WTC11 (cell line): Measurements from ENCODE around the gene BNC2. TPM values are rescaled to one million over a fixed set of nuclear protein-coding genes. Genes with fewer than 3 reads are reported as not detected.

Source experiments
- ATAC-seq: fragments of 200-7000 bp; cut with Tn5 transposase; 2 replicates; pipeline ENCODE4 v1.10.0; 2021; ENCODE audit warnings: mild to moderate bottlenecking, moderate library complexity
- CTCF ChIA-PET: fragments of 300-600 bp; sonication (Branson Sonifier 250); formaldehyde crosslinking; loops from one replicate; lab custom pipeline; 2021; ENCODE audit warnings: antibody characterized with exemption; lab: Charles Lee
- POLR2A ChIA-PET: fragments of 350-600 bp; sonication (Branson Sonifier 250); formaldehyde crosslinking; loops from one replicate; lab custom pipeline; 2021; ENCODE audit warnings: antibody characterized with exemption; lab: Charles Lee
- DNase-seq: peaks from one replicate; pipeline ENCODE4 v3.0.0; 2021; ENCODE audit warnings: low spot score
- H3K27ac Mint-ChIP-seq: 2 replicates; pipeline ENCODE4 v1.8.0; 2021; ENCODE audit warnings: mixed read lengths
- H3K27me3 Mint-ChIP-seq: 2 replicates; pipeline ENCODE4 v1.8.0; 2021; ENCODE audit warnings: low read depth, mild to moderate bottlenecking, moderate library complexity, mixed read lengths
- H3K36me3 Mint-ChIP-seq: 2 replicates; pipeline ENCODE4 v1.8.0; 2021; ENCODE audit warnings: mixed read lengths
- H3K4me1 Mint-ChIP-seq: 2 replicates; pipeline ENCODE4 v1.8.0; 2022; ENCODE audit warnings: mixed read lengths
- H3K4me3 Mint-ChIP-seq: 2 replicates; pipeline ENCODE4 v1.8.0; 2021; ENCODE audit warnings: mild to moderate bottlenecking, moderate library complexity, mixed read lengths
- H3K9me3 Mint-ChIP-seq: 2 replicates; pipeline ENCODE4 v1.8.0; 2021; ENCODE audit warnings: mixed read lengths
- ATF2 ChIP-seq: sonication (generic); formaldehyde crosslinking; IDR thresholded peaks from 2 replicates; pipeline ENCODE4 v1.8.1; 2022; ENCODE audit warnings: low read depth, missing genetic modification reagents, borderline replicate concordance
- ELF4 ChIP-seq: sonication (generic); formaldehyde crosslinking; IDR thresholded peaks from 2 replicates; pipeline ENCODE4 v1.8.1; 2022; ENCODE audit warnings: low read depth, mild to moderate bottlenecking, moderate library complexity, missing genetic modification reagents
- ETV6 ChIP-seq: sonication (generic); formaldehyde crosslinking; IDR thresholded peaks from 2 replicates; pipeline ENCODE4 v1.8.1; 2022; ENCODE audit warnings: mild to moderate bottlenecking, missing genetic modification reagents
- FOXJ3 ChIP-seq: sonication (generic); formaldehyde crosslinking; IDR thresholded peaks from 2 replicates; pipeline ENCODE4 v1.9.0; 2021; ENCODE audit warnings: missing genetic modification reagents, mild to moderate bottlenecking, borderline replicate concordance
- FOXK1 ChIP-seq: sonication (generic); formaldehyde crosslinking; IDR thresholded peaks from 2 replicates; pipeline ENCODE4 v1.8.0; 2022; ENCODE audit warnings: mild to moderate bottlenecking, moderate library complexity, missing genetic modification reagents
- NFYB ChIP-seq: sonication (generic); formaldehyde crosslinking; conservative IDR thresholded peaks from 2 replicates; pipeline ENCODE4 v1.8.0; 2022; ENCODE audit warnings: low read depth, missing genetic modification reagents
- NR2C2 ChIP-seq: sonication (generic); formaldehyde crosslinking; IDR thresholded peaks from 2 replicates; pipeline ENCODE4 v1.8.0; 2022; ENCODE audit warnings: mild to moderate bottlenecking, missing genetic modification reagents
- PRRX2 ChIP-seq: fragments of 250-450 bp; sonication (Bioruptor Pico); IDR thresholded peaks from 2 replicates; pipeline ENCODE4 v1.8.0; 2021; ENCODE audit warnings: mild to moderate bottlenecking
- SMAD3 ChIP-seq: sonication (generic); formaldehyde crosslinking; IDR thresholded peaks from 2 replicates; pipeline ENCODE4 v1.8.0; 2022; ENCODE audit warnings: missing genetic modification reagents, mild to moderate bottlenecking, borderline replicate concordance
- SOX15 ChIP-seq: fragments of 250-450 bp; sonication (Bioruptor Pico); IDR thresholded peaks from 2 replicates; pipeline ENCODE4 v1.9.0; 2021; ENCODE audit warnings: mild to moderate bottlenecking
- SP1 ChIP-seq: sonication (generic); formaldehyde crosslinking; conservative IDR thresholded peaks from 2 replicates; pipeline ENCODE4 v1.8.1; 2022; ENCODE audit warnings: missing genetic modification reagents
- ZNF121 ChIP-seq: sonication (generic); formaldehyde crosslinking; IDR thresholded peaks from 2 replicates; pipeline ENCODE4 v1.8.0; 2023; ENCODE audit warnings: missing genetic modification reagents
- ZNF317 ChIP-seq: sonication (generic); formaldehyde crosslinking; IDR thresholded peaks from 2 replicates; pipeline ENCODE4 v1.8.1; 2023; ENCODE audit warnings: low read depth, mild to moderate bottlenecking, moderate library complexity, missing genetic modification reagents, borderline replicate concordance
- ZNF416 ChIP-seq: fragments of 250-450 bp; sonication (Bioruptor Pico); IDR thresholded peaks from 2 replicates; pipeline ENCODE4 v1.9.0; 2021; ENCODE audit warnings: mild to moderate bottlenecking, inconsistent platforms
- total RNA-seq: library from RNA; stranded (reverse); gene quantifications from 3 replicates; pipeline ENCODE4 v1.2.3, GENCODE V29; 2021
- TF ChIP-seq, protein P1 (sequence below): sonication (generic); formaldehyde crosslinking; IDR thresholded peaks from 2 replicates; pipeline ENCODE4 v1.8.1; 2022; ENCODE audit warnings: mild to moderate bottlenecking, missing genetic modification reagents, moderate library complexity, borderline replicate concordance
- TF ChIP-seq, protein P2 (sequence below): sonication (generic); formaldehyde crosslinking; conservative IDR thresholded peaks from 2 replicates; pipeline ENCODE4 v1.8.1; 2022; ENCODE audit warnings: mild to moderate bottlenecking, missing genetic modification reagents
- TF ChIP-seq, protein P3 (sequence below): fragments of 250-450 bp; sonication (Bioruptor Pico); IDR thresholded peaks from 2 replicates; pipeline ENCODE4 v1.9.0; 2021; ENCODE audit warnings: mild to moderate bottlenecking
- TF ChIP-seq, protein P4 (sequence below): sonication (generic); formaldehyde crosslinking; IDR thresholded peaks from 2 replicates; pipeline ENCODE4 v1.8.0; 2022; ENCODE audit warnings: missing genetic modification reagents
- TF ChIP-seq, protein P5 (sequence below): fragments of 250-450 bp; sonication (Bioruptor Pico); IDR thresholded peaks from 2 replicates; pipeline ENCODE4 v1.9.0; 2021; ENCODE audit warnings: mild to moderate bottlenecking, borderline replicate concordance

Gene BNC2
- total RNA-seq, 1 experiment from 2014 or later, result 33.3 TPM

- Mint-ChIP-seq H3K9me3 (no peaks in the 10 kb centered on the region), H3K4me3 (no peak overlapping the region), H3K27ac (peak overlapping the region; percentile 61; the same call in 1 of the 2 replicates), H3K36me3 (no peaks in the 10 kb centered on the region)
- DNase-seq (no peak), ATAC-seq (no peak)
- TF ChIP-seq ETV6 (CRISPR knock-in tag), result no peak
- no peak for TF ChIP-seq ZNF317 (CRISPR knock-in tag)
- no peak for TF ChIP-seq PRRX2 (CRISPR knock-in tag)
- TF ChIP-seq, all 79 proteins: peak for 0
- CTCF ChIA-PET, result no interaction called here
- H3K4me1 Mint-ChIP-seq, result peaks cover 55% of the 10 kb centered on the region
- no peaks in the 10 kb centered on the region for H3K27me3 Mint-ChIP-seq
- POLR2A ChIA-PET, result no interaction called here
Observed at GRCh38 chr9:16613605-16614004, 256.9 kb downstream of the BNC2 start.

DNA sequence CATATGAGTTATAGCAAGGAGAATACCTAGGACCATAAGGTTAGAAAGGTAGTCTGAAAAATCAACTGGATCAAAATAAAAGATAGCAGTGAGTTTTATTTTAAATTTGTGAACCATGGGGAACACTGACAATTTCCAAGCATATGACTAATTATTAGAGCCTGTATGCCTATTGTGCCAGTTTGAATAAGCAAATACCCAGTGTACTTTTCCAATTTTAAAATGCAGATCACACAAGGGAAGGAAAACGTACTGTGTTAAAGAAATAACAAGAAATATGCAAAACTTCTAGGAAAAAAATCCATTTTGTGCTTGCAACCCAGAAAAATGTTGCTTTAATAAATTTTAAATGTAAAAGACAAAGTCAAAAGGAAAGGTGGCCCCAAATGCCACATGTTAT lies 257.4 kb downstream of the BNC2 start:
- Mint-ChIP-seq H3K4me3 (no peak overlapping the region), H3K36me3 (no peaks in the 10 kb centered on the region), H3K27ac (no peak overlapping the region), H3K9me3 (no peaks in the 10 kb centered on the region), H3K4me1 (peaks cover 54% of the 10 kb centered on the region), H3K27me3 (no peaks in the 10 kb centered on the region)
- ATAC-seq, result no peak
- ChIA-PET POLR2A (no interaction called here), CTCF (no interaction called here)
- TF ChIP-seq, protein P1, sequence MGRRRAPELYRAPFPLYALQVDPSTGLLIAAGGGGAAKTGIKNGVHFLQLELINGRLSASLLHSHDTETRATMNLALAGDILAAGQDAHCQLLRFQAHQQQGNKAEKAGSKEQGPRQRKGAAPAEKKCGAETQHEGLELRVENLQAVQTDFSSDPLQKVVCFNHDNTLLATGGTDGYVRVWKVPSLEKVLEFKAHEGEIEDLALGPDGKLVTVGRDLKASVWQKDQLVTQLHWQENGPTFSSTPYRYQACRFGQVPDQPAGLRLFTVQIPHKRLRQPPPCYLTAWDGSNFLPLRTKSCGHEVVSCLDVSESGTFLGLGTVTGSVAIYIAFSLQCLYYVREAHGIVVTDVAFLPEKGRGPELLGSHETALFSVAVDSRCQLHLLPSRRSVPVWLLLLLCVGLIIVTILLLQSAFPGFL (CRISPR knock-in tag), result no peak
- TF ChIP-seq SMAD3 (CRISPR knock-in tag) (no peak), ZNF121 (CRISPR knock-in tag) (no peak), NR2C2 (CRISPR knock-in tag) (no peak), SP1 (CRISPR knock-in tag) (no peak), SOX15 (no peak), NFYB (no peak), ZNF416 (no peak), ELF4 (CRISPR knock-in tag) (no peak), FOXJ3 (no peak), FOXK1 (CRISPR knock-in tag) (no peak), ZNF317 (CRISPR knock-in tag) (no peak), ATF2 (CRISPR knock-in tag) (no peak)
- TF ChIP-seq, protein P2, sequence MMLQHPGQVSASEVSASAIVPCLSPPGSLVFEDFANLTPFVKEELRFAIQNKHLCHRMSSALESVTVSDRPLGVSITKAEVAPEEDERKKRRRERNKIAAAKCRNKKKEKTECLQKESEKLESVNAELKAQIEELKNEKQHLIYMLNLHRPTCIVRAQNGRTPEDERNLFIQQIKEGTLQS (CRISPR knock-in tag), result no peak
- TF ChIP-seq, protein P3, sequence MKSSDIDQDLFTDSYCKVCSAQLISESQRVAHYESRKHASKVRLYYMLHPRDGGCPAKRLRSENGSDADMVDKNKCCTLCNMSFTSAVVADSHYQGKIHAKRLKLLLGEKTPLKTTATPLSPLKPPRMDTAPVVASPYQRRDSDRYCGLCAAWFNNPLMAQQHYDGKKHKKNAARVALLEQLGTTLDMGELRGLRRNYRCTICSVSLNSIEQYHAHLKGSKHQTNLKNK (CRISPR knock-in tag), result no peak
- TF ChIP-seq, protein P4, sequence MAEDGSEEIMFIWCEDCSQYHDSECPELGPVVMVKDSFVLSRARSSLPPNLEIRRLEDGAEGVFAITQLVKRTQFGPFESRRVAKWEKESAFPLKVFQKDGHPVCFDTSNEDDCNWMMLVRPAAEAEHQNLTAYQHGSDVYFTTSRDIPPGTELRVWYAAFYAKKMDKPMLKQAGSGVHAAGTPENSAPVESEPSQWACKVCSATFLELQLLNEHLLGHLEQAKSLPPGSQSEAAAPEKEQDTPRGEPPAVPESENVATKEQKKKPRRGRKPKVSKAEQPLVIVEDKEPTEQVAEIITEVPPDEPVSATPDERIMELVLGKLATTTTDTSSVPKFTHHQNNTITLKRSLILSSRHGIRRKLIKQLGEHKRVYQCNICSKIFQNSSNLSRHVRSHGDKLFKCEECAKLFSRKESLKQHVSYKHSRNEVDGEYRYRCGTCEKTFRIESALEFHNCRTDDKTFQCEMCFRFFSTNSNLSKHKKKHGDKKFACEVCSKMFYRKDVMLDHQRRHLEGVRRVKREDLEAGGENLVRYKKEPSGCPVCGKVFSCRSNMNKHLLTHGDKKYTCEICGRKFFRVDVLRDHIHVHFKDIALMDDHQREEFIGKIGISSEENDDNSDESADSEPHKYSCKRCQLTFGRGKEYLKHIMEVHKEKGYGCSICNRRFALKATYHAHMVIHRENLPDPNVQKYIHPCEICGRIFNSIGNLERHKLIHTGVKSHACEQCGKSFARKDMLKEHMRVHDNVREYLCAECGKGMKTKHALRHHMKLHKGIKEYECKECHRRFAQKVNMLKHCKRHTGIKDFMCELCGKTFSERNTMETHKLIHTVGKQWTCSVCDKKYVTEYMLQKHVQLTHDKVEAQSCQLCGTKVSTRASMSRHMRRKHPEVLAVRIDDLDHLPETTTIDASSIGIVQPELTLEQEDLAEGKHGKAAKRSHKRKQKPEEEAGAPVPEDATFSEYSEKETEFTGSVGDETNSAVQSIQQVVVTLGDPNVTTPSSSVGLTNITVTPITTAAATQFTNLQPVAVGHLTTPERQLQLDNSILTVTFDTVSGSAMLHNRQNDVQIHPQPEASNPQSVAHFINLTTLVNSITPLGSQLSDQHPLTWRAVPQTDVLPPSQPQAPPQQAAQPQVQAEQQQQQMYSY (CRISPR knock-in tag), result no peak
- TF ChIP-seq, protein P5, sequence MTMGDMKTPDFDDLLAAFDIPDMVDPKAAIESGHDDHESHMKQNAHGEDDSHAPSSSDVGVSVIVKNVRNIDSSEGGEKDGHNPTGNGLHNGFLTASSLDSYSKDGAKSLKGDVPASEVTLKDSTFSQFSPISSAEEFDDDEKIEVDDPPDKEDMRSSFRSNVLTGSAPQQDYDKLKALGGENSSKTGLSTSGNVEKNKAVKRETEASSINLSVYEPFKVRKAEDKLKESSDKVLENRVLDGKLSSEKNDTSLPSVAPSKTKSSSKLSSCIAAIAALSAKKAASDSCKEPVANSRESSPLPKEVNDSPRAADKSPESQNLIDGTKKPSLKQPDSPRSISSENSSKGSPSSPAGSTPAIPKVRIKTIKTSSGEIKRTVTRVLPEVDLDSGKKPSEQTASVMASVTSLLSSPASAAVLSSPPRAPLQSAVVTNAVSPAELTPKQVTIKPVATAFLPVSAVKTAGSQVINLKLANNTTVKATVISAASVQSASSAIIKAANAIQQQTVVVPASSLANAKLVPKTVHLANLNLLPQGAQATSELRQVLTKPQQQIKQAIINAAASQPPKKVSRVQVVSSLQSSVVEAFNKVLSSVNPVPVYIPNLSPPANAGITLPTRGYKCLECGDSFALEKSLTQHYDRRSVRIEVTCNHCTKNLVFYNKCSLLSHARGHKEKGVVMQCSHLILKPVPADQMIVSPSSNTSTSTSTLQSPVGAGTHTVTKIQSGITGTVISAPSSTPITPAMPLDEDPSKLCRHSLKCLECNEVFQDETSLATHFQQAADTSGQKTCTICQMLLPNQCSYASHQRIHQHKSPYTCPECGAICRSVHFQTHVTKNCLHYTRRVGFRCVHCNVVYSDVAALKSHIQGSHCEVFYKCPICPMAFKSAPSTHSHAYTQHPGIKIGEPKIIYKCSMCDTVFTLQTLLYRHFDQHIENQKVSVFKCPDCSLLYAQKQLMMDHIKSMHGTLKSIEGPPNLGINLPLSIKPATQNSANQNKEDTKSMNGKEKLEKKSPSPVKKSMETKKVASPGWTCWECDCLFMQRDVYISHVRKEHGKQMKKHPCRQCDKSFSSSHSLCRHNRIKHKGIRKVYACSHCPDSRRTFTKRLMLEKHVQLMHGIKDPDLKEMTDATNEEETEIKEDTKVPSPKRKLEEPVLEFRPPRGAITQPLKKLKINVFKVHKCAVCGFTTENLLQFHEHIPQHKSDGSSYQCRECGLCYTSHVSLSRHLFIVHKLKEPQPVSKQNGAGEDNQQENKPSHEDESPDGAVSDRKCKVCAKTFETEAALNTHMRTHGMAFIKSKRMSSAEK (CRISPR knock-in tag), result no peak
- DNase-seq, result no peak
